ELF-1 (cell line): ENCODE measurements around the gene TNKS2.
A peak's percentile ranks its signal among the peaks of the same experiment; 100 is the strongest.
"Not testable (repeated sequence)": the region's sequence is repeated elsewhere in the genome, so short reads cannot be mapped to it uniquely, and the experiment has no call there.

Experiments used
- DNase-seq: peaks from one replicate; pipeline ENCODE4 v3.0.0-alpha.2; 2016; ENCODE audit warnings: low read depth, low spot score

The TNKS2 gene

DNA sequence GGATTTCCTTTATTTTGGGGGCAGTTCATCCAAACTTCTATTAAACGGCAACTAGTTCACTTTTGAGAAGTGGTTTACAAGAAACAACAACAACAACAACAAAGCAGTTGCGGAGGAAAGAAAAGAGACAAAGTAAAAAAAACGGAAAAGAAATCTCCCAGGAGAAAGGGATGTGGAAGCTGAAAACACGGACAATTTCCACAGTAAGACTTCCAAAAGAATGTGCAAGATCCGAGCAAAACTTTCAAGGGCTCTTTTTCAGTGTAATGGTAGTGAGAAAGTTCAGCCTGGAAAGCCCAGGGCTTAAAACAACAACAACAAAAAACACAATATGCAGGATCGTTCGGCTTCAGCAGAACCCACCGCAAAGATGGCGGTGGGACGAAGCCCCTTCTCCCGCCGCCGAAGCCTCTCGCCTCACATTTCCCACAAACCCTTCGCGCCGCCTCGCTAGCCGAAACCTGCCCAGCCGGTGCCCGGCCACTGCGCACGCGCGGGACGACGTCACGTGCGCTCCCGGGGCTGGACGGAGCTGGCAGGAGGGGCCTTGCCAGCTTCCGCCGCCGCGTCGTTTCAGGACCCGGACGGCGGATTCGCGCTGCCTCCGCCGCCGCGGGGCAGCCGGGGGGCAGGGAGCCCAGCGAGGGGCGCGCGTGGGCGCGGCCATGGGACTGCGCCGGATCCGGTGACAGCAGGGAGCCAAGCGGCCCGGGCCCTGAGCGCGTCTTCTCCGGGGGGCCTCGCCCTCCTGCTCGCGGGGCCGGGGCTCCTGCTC, at the start of gene TNKS2:
Gene TNKS2 (plus strand): TSS at position 553 of the 775 bp plus-strand sequence. CDS start 265 bp downstream, outside the sequence.
- DNase-seq, result peak; percentile 98

DNA sequence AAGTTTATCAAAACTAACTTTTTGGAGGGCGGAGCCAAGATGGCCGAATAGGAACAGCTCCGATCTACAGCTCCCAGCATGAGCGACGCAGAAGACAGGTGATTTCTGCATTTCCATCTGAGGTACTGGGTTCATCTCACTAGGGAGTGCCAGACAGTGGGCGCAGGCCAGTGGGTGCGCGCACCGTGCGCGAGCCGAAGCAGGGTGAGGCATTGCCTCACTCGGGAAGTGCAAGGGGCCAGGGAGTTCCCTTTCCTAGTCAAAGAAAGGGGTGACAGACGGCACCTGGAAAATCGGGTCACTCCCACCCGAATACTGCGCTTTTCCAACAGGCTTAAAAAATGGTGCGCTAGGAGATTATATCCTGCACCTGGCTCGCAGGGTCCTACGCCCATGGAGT, 48.6 kb upstream of the TNKS2 start:
- not testable (repeated sequence) for DNase-seq

- no peak for DNase-seq
These were observed 41.9 kb upstream of the TNKS2 start for GRCh38 chr10:91756286-91756685.

GRCh38 chr10:91758303-91759146, 39.7 kb upstream of the TNKS2 start:
- DNase-seq, result no peak

DNA sequence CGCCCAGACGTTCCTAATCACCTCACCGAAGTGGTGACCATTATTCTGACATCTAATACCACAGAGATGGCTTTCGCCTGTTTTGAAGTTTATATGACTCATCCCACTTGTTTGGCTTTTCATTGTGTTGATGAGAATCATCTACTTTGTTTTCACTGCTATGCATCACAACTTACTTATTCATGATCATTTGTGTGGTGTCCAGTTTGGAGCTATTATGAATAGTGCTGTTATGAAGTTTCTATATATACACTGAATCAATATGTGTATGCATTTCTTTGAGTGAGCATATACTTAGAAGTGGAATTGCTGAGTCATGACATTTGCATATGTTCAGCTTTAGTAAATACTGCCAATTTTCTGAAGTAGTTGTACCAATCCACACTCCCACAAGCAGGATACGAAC, 38.6 kb upstream of the TNKS2 start:
- no peak for DNase-seq

DNA sequence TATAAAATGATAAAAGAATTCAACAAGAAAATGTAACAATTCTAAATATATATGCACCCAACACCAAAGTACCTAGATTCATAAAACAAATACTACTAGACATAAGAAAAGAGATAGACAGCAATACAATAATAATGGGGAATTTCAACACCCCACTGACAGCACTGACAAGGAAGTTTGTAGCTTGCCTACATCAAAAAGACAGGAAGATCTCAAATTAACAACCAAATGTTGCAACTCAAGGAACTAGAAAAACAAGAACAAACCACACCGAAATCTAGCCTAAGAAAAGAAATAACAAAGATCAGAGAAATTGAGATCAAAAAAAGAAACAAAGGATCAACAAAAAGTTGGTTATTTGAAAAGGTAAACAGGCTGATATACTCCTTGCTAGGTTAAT, 36.5 kb upstream of the TNKS2 start:
- no peak for DNase-seq

- no peak for DNase-seq
These were observed 35.3 kb upstream of the TNKS2 start for GRCh38 chr10:91762878-91763277.

- no peak for DNase-seq
These were observed 31.6 kb upstream of the TNKS2 start for GRCh38 chr10:91766676-91767075.

GRCh38 chr10:91768123-91768522, 30.1 kb upstream of the TNKS2 start:
- no peak for DNase-seq

GRCh38 chr10:91771907-91772306, 26.3 kb upstream of the TNKS2 start:
- DNase-seq, result peak; percentile 6

- DNase-seq, result no peak
These were observed 25.8 kb upstream of the TNKS2 start for GRCh38 chr10:91772461-91772860.

GRCh38 chr10:91772869-91773268, 25.4 kb upstream of the TNKS2 start:
- DNase-seq, result no peak

DNA sequence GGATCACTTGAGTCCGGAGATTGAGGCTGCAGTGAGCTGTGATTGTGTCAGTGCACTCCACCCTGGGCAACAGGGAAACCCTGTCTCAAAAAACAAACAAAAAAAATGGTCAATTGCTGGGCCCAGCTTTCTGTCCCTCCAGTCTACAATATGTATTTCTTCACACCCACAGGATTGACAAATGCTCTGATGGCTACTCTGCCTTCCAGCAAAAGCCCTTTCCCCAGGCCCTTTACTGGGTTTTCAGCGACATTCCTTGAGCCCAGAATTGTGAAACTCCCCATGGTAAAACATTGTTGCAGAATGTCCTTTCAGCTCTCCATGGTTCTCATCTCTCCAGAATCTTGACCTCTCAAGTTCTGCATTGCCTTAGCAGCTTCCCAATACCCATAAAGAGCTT, 23.7 kb upstream of the TNKS2 start:
- DNase-seq, result no peak

GRCh38 chr10:91775731-91776130, 22.5 kb upstream of the TNKS2 start:
- no peak for DNase-seq

GRCh38 chr10:91776266-91776665, 22.0 kb upstream of the TNKS2 start:
- DNase-seq, result no peak

GRCh38 chr10:91778485-91778884, 19.7 kb upstream of the TNKS2 start:
- no peak for DNase-seq

- no peak for DNase-seq
These were observed 19.1 kb upstream of the TNKS2 start for GRCh38 chr10:91779011-91779605.

DNA sequence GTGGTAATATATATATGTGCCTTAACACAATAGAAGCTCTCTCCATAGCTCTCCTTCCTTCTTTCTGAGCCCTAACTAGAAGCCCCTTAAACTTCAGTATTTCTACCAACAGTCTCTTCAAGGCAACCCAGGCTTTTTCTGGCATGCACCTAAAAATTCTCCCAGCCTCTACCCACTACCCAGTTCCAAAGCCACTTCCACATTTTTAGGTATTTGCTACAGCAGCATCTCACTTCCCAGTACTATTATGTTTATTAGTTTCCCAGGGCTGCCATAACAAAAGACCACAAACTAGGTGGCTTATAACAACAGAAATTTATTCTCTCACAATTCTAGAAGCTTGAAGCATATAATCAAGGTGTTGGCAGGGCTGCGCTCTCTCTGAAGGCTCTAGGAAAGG, 15.7 kb upstream of the TNKS2 start:
- no peak for DNase-seq

- no peak for DNase-seq
These were observed 12.4 kb upstream of the TNKS2 start for GRCh38 chr10:91785830-91786229.

DNA sequence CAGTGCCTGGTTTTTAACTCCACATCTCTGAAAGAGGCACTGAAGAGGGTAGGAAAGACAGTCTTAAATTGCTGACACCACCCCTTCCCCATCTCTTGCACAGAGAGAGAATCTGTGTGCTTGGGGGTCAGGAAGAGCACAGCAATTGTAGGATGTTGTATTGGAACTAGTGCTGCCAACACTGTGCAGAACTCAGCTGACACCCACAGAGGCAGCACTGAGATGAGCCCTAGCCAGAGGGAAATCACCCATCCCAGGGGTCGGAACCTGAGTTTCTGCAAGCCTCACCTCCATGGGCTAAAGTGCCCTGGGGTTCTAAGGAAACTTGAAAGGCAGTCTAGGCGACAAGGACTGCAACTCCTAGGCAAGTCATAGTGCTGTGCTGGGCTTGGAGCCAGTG, 11.0 kb upstream of the TNKS2 start:
- peak; percentile 20 for DNase-seq

GRCh38 chr10:91787810-91788209, 10.4 kb upstream of the TNKS2 start:
- DNase-seq, result no peak

- DNase-seq, result peak; percentile 40
These were observed 9.7 kb upstream of the TNKS2 start for GRCh38 chr10:91788527-91788926.
